Stomach (tissue), 4 donors: Measurements from ENCODE around the gene RNF113B.

ENCODE experiments used
- CTCF ChIP-seq, 7 experiments: fragments of 450-650 bp in 4 of 7; fragments of 200-600 bp in 3 of 7; sonication (generic) in 3 of 7; IDR thresholded peaks; one replicate each; pipeline ENCODE4 v1.5.1; 2016 to 2019; ENCODE audit warnings: antibody characterized with exemption in 7 of 7, control low read depth in 2 of 7, mild to moderate bottlenecking in 1 of 7
- POLR2A ChIP-seq, 4 donors: fragments of 450-650 bp; IDR thresholded peaks; one replicate each; pipeline ENCODE4 v1.6.1; 2016; ENCODE audit warnings: antibody characterized with exemption in 4 of 4, control low read depth in 2 of 4, mild to moderate bottlenecking in 1 of 4, moderate library complexity in 1 of 4

- TF ChIP-seq POLR2A (IDR thresholded peaks at IDR 0.05) (no peak), CTCF (IDR thresholded peaks at IDR 0.05) (no peak)
Measured at GRCh38 chr13:98200211-98200878, 23.3 kb upstream of the RNF113B start.
